ENCODE results near the gene CNOT6. TPM values are rescaled to one million over a fixed set of nuclear protein-coding genes. Genes with fewer than 3 reads are reported as not detected.
"Not testable (repeated sequence)": the region's sequence is repeated elsewhere in the genome, so short reads cannot be mapped to it uniquely, and the experiment has no call there.

CNOT6 gene
- total RNA-seq, 2 donors from 2014 or later, result 18.4 to 20.1 TPM

GRCh38 chr5:180526269-180526668 is 32.1 kb downstream of the CNOT6 start:
- WGBS, result 90% methylated on average over 4 of the region's 4 CpGs
- H3K27me3 ChIP-seq (replicated peaks; ENCODE audit: insufficient read depth), result no peaks in the 10 kb centered on the region
- no peaks in the 10 kb centered on the region for H3K36me3 ChIP-seq
- H3K9me3 ChIP-seq, result no peaks in the 10 kb centered on the region
- no peaks in the 10 kb centered on the region for H3K4me1 ChIP-seq (replicated peaks)
- intact Hi-C loops (cut with DNase I), result no loop called here
- no peak overlapping the region for H3K4me3 ChIP-seq
- TF ChIP-seq POLR2AphosphoS5 (IDR thresholded peaks at IDR 0.05), result no peak
- no peak for TF ChIP-seq POLR2A (IDR thresholded peaks at IDR 0.05)
- TF ChIP-seq, protein P1, sequence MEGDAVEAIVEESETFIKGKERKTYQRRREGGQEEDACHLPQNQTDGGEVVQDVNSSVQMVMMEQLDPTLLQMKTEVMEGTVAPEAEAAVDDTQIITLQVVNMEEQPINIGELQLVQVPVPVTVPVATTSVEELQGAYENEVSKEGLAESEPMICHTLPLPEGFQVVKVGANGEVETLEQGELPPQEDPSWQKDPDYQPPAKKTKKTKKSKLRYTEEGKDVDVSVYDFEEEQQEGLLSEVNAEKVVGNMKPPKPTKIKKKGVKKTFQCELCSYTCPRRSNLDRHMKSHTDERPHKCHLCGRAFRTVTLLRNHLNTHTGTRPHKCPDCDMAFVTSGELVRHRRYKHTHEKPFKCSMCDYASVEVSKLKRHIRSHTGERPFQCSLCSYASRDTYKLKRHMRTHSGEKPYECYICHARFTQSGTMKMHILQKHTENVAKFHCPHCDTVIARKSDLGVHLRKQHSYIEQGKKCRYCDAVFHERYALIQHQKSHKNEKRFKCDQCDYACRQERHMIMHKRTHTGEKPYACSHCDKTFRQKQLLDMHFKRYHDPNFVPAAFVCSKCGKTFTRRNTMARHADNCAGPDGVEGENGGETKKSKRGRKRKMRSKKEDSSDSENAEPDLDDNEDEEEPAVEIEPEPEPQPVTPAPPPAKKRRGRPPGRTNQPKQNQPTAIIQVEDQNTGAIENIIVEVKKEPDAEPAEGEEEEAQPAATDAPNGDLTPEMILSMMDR (IDR thresholded peaks at IDR 0.05), result no peak
- no peak for DNase-seq (ENCODE audit: low spot score)
- H3K27ac ChIP-seq, result no peak overlapping the region

GRCh38 chr5:180527659-180528058 is 33.5 kb downstream of the CNOT6 start:
- intact Hi-C loops (cut with DNase I), result no loop called here
- no peak for DNase-seq (ENCODE audit: low spot score)
- Histone ChIP-seq H3K27me3 (replicated peaks; ENCODE audit: insufficient read depth) (no peaks in the 10 kb centered on the region), H3K36me3 (no peaks in the 10 kb centered on the region), H3K4me1 (replicated peaks) (no peaks in the 10 kb centered on the region), H3K27ac (no peak overlapping the region), H3K4me3 (no peak overlapping the region), H3K9me3 (no peaks in the 10 kb centered on the region)
- 96% methylated on average over 15 of the region's 15 CpGs for whole genome bisulfite sequencing
- TF ChIP-seq POLR2AphosphoS5 (IDR thresholded peaks at IDR 0.05), result no peak
- TF ChIP-seq, protein P1 (IDR thresholded peaks at IDR 0.05), result no peak
- TF ChIP-seq POLR2A (IDR thresholded peaks at IDR 0.05), result no peak

DNA sequence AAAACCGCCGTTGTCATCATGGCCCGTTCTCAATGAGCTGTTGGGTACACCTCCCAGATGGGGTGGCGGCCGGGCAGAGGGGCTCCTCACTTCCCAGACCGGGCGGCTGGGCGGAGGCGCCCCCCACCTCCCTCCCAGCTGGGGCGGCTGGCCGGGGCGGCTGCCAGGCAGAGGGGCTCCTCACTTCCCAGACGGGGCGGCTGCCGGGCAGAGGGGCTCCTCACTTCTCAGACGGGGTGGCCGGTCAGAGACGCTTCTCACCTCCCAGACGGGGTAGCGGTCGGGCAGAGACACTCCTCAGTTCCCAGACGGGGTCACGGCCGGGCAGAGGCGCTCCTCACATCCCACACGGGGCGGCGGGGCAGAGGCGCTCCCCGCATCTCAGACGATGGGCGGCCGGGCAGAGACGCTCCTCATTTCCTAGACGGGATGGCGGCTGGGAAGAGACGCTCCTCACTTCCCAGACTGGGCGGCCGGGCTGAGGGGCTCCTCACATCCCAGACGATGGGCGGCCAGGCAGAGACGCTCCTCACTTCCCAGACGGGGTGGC is 36.9 kb downstream of the CNOT6 start:
- H3K27me3 ChIP-seq (replicated peaks; ENCODE audit: insufficient read depth); H3K36me3 ChIP-seq; H3K4me1 ChIP-seq (replicated peaks); H3K9me3 ChIP-seq; H3K4me3 ChIP-seq; H3K27ac ChIP-seq; DNase-seq (ENCODE audit: low spot score); intact Hi-C loops (cut with DNase I): not testable (repeated sequence)
- over 99% methylated on average over 21 of the region's 43 CpGs for WGBS

DNA sequence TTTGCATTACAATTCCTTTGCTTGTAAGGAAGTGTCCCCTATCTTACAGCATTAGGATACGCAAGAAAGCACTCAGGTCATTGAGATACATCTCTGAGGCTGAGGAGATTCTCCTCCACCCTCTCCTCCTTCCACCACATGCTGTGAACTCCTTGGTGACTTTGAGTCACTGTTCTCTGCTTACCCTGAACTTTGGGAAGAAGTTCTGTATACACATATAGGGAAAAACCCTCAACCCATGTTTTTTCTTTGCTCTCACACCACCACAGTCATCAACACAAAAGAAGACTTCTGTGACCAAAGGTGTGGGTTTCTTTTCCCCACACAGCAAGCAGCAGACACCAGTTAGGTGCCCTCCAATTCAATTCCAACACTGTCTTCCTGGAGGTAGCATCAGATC is 38.1 kb downstream of the CNOT6 start:
- Histone ChIP-seq H3K36me3 (no peaks in the 10 kb centered on the region), H3K27me3 (replicated peaks; ENCODE audit: insufficient read depth) (no peaks in the 10 kb centered on the region), H3K4me1 (replicated peaks) (no peaks in the 10 kb centered on the region), H3K4me3 (no peak overlapping the region), H3K27ac (no peak overlapping the region), H3K9me3 (no peaks in the 10 kb centered on the region)
- intact Hi-C loops (cut with DNase I), result no loop called here
- DNase-seq (ENCODE audit: low spot score), result no peak
- WGBS, result 97% methylated on average over 1 of the region's 1 CpG
- TF ChIP-seq, protein P1 (IDR thresholded peaks at IDR 0.05), result no peak
- TF ChIP-seq POLR2AphosphoS5 (IDR thresholded peaks at IDR 0.05) (no peak), POLR2A (IDR thresholded peaks at IDR 0.05) (no peak)

GRCh38 chr5:180533845-180534244 is 39.7 kb downstream of the CNOT6 start:
- no peak for DNase-seq (ENCODE audit: low spot score)
- Histone ChIP-seq H3K27ac (no peak overlapping the region), H3K4me3 (no peak overlapping the region), H3K27me3 (replicated peaks; ENCODE audit: insufficient read depth) (no peaks in the 10 kb centered on the region), H3K36me3 (no peaks in the 10 kb centered on the region), H3K4me1 (replicated peaks) (no peaks in the 10 kb centered on the region), H3K9me3 (no peaks in the 10 kb centered on the region)
- 68% methylated on average over 1 of the region's 1 CpG for WGBS
- intact Hi-C loops (cut with DNase I), result no loop called here
- TF ChIP-seq POLR2A (IDR thresholded peaks at IDR 0.05) (no peak), POLR2AphosphoS5 (IDR thresholded peaks at IDR 0.05) (no peak)
- TF ChIP-seq, protein P1 (IDR thresholded peaks at IDR 0.05), result no peak

All from prostate gland (tissue), 2 donors.